K562 (cell line): ENCODE measurements around the gene ELOVL1. TPM values are rescaled to one million over a fixed set of nuclear protein-coding genes. Genes with fewer than 3 reads are reported as not detected.
A peak's percentile ranks its signal among the peaks of the same experiment; 100 is the strongest.

Source experiments
- BDP1 ChIP-seq: IDR thresholded peaks from 3 replicates; pipeline ENCODE4 v1.6.1; 2011; ENCODE audit not compliant: insufficient read length, insufficient read depth
- CHD4 ChIP-seq: fragments of 200-600 bp; sonication (generic); IDR thresholded peaks from 3 replicates; pipeline ENCODE4 v1.6.1; 2012; ENCODE audit warnings: low read depth, mild to moderate bottlenecking, mixed read lengths, low read length, inconsistent platforms; ENCODE audit not compliant: insufficient read depth, insufficient replicate concordance, poor library complexity, severe bottlenecking
- FOXP4 ChIP-seq: sonication (generic); formaldehyde crosslinking; IDR thresholded peaks from 2 replicates; pipeline ENCODE4 v1.8.0; 2022; ENCODE audit warnings: mild to moderate bottlenecking, missing genetic modification reagents, borderline replicate concordance
- JUNB ChIP-seq: fragments of 450-650 bp; formaldehyde crosslinking; conservative IDR thresholded peaks from 2 replicates; pipeline ENCODE4 v1.4.0; 2020; ENCODE audit warnings: mild to moderate bottlenecking
- MEIS2 ChIP-seq: fragments of 450-650 bp; IDR thresholded peaks from 2 replicates; pipeline ENCODE4 v1.6.1; 2014; ENCODE audit warnings: mild to moderate bottlenecking; ENCODE audit not compliant: partially characterized antibody
- NELFE ChIP-seq: IDR thresholded peaks from 2 replicates; pipeline ENCODE4 v1.6.1; 2011; ENCODE audit warnings: mild to moderate bottlenecking; ENCODE audit not compliant: insufficient read depth, insufficient read length
- PTRF ChIP-seq: fragments of 450-650 bp; IDR thresholded peaks from 2 replicates; pipeline ENCODE4 v1.6.1; 2016; ENCODE audit warnings: mild to moderate bottlenecking, missing genetic modification characterization, missing compliant biosample characterization
- PTTG1 ChIP-seq: fragments of 450-650 bp; IDR thresholded peaks from 2 replicates; pipeline ENCODE4 v1.6.1; 2016; ENCODE audit warnings: low read depth, mild to moderate bottlenecking, missing genetic modification characterization, missing compliant biosample characterization
- RBM25 ChIP-seq: fragments of 200-400 bp; formaldehyde crosslinking; IDR thresholded peaks from 2 replicates; pipeline ENCODE4 v1.6.1; 2018; ENCODE audit warnings: low read length, low read depth, moderate library complexity; ENCODE audit not compliant: severe bottlenecking
- STAT5B ChIP-seq: fragments of 250-450 bp; sonication (Bioruptor Pico); IDR thresholded peaks from 2 replicates; pipeline ENCODE4 v1.8.0; 2021; ENCODE audit warnings: mild to moderate bottlenecking, inconsistent platforms
- TAF7 ChIP-seq: fragments of 450-650 bp; IDR thresholded peaks from 2 replicates; pipeline ENCODE4 v1.6.1; 2016; ENCODE audit warnings: missing genetic modification characterization, missing compliant biosample characterization
- ZBED1 ChIP-seq: IDR thresholded peaks from 2 replicates; pipeline ENCODE4 v1.6.1; 2014
- ZBTB5 ChIP-seq: fragments of 450-650 bp; IDR thresholded peaks from 2 replicates; pipeline ENCODE4 v1.6.1; 2017; ENCODE audit warnings: antibody characterized with exemption
- ZKSCAN1 ChIP-seq: fragments of 150-350 bp; IDR thresholded peaks from 2 replicates; pipeline ENCODE4 v1.6.1; 2016; ENCODE audit warnings: low read depth, low read length
- ZNF444 ChIP-seq: fragments of 250-450 bp; sonication (Bioruptor Pico); IDR thresholded peaks from 2 replicates; pipeline ENCODE4 v1.4.0; 2020; ENCODE audit warnings: mild to moderate bottlenecking, moderate library complexity
- polyA plus RNA-seq, 8 experiments: library from polyadenylated mRNA; depleted of rRNA in 4 of 8; stranded (reverse) in 5 of 8; unstranded in 3 of 8; fragments of >200 nt; fragmentation: Nextera tagmentation in 2 of 8; fragmentation: Illumina TruSeq in 1 of 8; extraction: Ambion mirVana in 2 of 8; extraction: Trizol in 1 of 8; gene quantifications; 2 replicates each; pipeline versions ENCODE4 v1.2.1 to v1.2.3, GENCODE V29; 2011 to 2014; ENCODE audit warnings: inconsistent platforms in 1 of 8, missing spikeins in 1 of 8
- total RNA-seq, 7 experiments: library from RNA; depleted of rRNA in 6 of 7; stranded (reverse); fragments of >200 nt in 6 of 7; fragmentation: Illumina TruSeq in 2 of 7; extraction: Trizol in 2 of 7; gene quantifications; 2 replicates each; pipeline versions ENCODE4 v1.2.1 to v1.2.3, GENCODE V29; 2011 to 2021; ENCODE audit warnings: low replicate concordance in 1 of 7
- TF ChIP-seq, protein P1 (sequence below), 2 experiments: fragments of 450-650 bp in 1 of 2; sonication (generic) in 1 of 2; formaldehyde crosslinking in 1 of 2; IDR thresholded peaks in 1 of 2; conservative IDR thresholded peaks in 1 of 2; 2 replicates each; pipeline versions ENCODE4 v1.6.1 to v1.8.1; 2016 to 2023; ENCODE audit warnings: mild to moderate bottlenecking in 2 of 2, moderate library complexity in 2 of 2, inconsistent platforms in 1 of 2, missing genetic modification reagents in 1 of 2
- TF ChIP-seq, protein P2 (sequence below): fragments of 250-450 bp; sonication (Bioruptor Pico); IDR thresholded peaks from 2 replicates; pipeline ENCODE4 v1.8.0; 2022; ENCODE audit warnings: moderate library complexity, mild to moderate bottlenecking, inconsistent platforms
- TF ChIP-seq, protein P3 (sequence below): fragments of 250-450 bp; sonication (Bioruptor Pico); IDR thresholded peaks from 2 replicates; pipeline ENCODE4 v1.8.0; 2022; ENCODE audit warnings: inconsistent platforms, mild to moderate bottlenecking, moderate library complexity, borderline replicate concordance
- TF ChIP-seq, protein P4 (sequence below): IDR thresholded peaks from 2 replicates; pipeline ENCODE4 v1.6.1; 2012; ENCODE audit warnings: low read depth, low read length, improper control_type of control experiment, borderline replicate concordance

The ELOVL1 gene
- total and polyA plus RNA-seq, 9 of the 15 experiments (the other 6 are each of a cell fraction or from before 2014, with no cell fraction given): 51.0 to 157 (median 70.3) TPM

DNA sequence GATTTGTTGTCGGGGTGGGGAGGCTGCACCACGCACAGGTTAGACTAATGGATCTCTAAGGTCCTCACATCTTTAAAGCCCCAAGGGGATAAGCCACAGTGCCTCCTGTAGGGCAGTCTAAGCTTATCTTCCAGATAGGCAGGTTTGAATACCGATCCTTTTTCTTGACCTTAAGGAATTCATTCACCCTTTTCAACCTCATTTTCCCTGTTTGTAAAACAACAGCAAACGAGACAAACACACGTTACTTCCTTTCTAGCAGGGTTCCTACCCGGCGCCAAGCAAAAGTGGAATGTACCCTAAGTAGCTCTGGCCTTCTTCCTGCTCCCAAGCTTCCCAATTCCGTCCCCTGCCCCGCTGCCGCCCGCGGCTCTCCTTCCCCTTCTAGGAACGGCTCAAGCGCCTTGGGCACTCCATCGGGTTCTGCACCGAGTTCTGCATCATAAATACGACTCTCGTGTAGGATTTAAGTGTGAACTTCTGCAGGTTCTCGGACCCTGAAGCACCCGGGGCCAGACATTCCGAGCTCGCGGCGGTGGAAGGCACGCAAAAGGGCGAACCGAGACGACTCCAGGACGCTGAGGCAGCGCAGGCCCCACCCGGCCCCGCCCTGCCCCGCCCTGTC, 9.6 kb downstream of the ELOVL1 start (continued):
- TF ChIP-seq, protein P1, sequence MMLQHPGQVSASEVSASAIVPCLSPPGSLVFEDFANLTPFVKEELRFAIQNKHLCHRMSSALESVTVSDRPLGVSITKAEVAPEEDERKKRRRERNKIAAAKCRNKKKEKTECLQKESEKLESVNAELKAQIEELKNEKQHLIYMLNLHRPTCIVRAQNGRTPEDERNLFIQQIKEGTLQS (IDR thresholded peaks at IDR 0.05): no peak
- TF ChIP-seq, protein P1 (CRISPR knock-in tag; conservative IDR thresholded peaks at IDR 0.05): no peak
- TF ChIP-seq RBM25 (no peak), STAT5B (CRISPR knock-in tag) (no peak), MEIS2 (no peak), ZBTB5 (no peak), NELFE (no peak), JUNB (CRISPR knock-in tag) (no peak), ZKSCAN1 (no peak), FOXP4 (CRISPR knock-in tag) (no peak), PTRF (no peak), BDP1 (no peak), ZNF444 (CRISPR knock-in tag) (no peak), CHD4 (no peak), ZBED1 (no peak), PTTG1 (tag) (no peak), TAF7 (tag) (peak; percentile 49; the same call in 1 of the 2 replicates)
- TF ChIP-seq, protein P2, sequence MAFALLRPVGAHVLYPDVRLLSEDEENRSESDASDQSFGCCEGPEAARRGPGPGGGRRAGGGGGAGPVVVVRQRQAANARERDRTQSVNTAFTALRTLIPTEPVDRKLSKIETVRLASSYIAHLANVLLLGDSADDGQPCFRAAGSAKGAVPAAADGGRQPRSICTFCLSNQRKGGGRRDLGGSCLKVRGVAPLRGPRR (CRISPR knock-in tag): no peak
- TF ChIP-seq, protein P3, sequence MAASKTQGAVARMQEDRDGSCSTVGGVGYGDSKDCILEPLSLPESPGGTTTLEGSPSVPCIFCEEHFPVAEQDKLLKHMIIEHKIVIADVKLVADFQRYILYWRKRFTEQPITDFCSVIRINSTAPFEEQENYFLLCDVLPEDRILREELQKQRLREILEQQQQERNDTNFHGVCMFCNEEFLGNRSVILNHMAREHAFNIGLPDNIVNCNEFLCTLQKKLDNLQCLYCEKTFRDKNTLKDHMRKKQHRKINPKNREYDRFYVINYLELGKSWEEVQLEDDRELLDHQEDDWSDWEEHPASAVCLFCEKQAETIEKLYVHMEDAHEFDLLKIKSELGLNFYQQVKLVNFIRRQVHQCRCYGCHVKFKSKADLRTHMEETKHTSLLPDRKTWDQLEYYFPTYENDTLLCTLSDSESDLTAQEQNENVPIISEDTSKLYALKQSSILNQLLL (CRISPR knock-in tag): no peak
- TF ChIP-seq, protein P4, sequence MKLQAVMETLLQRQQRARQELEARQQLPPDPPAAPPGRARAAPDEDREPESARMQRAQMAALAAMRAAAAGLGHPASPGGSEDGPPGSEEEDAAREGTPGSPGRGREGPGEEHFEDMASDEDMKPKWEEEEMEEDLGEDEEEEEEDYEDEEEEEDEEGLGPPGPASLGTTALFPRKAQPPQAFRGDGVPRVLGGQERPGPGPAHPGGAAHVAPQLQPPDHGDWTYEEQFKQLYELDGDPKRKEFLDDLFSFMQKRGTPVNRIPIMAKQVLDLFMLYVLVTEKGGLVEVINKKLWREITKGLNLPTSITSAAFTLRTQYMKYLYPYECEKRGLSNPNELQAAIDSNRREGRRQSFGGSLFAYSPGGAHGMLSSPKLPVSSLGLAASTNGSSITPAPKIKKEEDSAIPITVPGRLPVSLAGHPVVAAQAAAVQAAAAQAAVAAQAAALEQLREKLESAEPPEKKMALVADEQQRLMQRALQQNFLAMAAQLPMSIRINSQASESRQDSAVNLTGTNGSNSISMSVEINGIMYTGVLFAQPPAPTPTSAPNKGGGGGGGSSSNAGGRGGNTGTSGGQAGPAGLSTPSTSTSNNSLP: no peak
